VCaP (cell line): ENCODE data around the gene KCNN2.

ENCODE experiments used
- H3K27ac ChIP-seq: fragments of 450-650 bp; 2 replicates; pipeline ENCODE4 v1.5.1; 2017
- TF ChIP-seq, protein P1 (sequence below): fragments of 450-650 bp; conservative IDR thresholded peaks from 2 replicates; pipeline ENCODE4 v1.5.1; 2017; ENCODE audit warnings: mild to moderate bottlenecking, moderate library complexity

The KCNN2 gene

DNA sequence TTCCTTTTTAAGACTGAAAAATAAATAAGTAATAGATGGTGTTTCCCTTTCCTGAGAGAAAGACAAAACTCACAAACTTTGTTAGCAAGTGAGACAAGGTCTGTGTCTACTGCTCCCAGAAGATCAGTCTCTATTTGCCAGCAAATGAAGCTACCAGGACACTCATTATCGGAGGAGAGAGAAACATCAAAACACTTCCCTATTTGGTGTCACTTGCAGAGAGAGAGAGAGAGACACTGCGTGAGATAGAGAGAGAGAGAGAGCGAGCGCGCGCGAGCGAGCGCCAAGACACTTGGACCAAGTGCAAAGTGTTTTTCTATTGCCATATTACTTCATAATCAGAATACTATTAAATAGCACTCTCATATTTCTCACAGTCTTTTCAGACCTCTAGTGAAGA lies 142.7 kb downstream of the KCNN2 start:
- TF ChIP-seq, protein P1, sequence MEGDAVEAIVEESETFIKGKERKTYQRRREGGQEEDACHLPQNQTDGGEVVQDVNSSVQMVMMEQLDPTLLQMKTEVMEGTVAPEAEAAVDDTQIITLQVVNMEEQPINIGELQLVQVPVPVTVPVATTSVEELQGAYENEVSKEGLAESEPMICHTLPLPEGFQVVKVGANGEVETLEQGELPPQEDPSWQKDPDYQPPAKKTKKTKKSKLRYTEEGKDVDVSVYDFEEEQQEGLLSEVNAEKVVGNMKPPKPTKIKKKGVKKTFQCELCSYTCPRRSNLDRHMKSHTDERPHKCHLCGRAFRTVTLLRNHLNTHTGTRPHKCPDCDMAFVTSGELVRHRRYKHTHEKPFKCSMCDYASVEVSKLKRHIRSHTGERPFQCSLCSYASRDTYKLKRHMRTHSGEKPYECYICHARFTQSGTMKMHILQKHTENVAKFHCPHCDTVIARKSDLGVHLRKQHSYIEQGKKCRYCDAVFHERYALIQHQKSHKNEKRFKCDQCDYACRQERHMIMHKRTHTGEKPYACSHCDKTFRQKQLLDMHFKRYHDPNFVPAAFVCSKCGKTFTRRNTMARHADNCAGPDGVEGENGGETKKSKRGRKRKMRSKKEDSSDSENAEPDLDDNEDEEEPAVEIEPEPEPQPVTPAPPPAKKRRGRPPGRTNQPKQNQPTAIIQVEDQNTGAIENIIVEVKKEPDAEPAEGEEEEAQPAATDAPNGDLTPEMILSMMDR = no peak
- no peak overlapping the region for H3K27ac ChIP-seq

DNA sequence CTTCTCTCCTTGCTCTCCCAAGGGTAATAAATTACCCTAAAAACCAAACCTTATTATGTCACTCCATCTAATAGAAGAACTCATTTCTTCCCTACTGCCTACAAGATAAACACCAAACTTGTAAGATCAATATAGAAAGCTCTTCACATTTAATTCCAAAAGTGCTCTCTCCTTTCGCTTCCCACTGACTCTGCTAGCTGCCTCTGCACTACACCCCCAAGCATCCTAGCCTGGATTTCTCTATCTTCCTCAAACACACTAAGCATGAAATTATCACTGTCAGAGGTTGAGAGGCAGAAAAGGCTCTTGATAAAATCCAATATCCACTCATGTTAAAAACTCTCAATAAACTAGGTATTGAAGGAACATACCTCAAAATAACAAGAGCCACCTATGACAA lies 162.4 kb downstream of the KCNN2 start:
- H3K27ac ChIP-seq = no peak overlapping the region
- TF ChIP-seq, protein P1 = no peak

DNA sequence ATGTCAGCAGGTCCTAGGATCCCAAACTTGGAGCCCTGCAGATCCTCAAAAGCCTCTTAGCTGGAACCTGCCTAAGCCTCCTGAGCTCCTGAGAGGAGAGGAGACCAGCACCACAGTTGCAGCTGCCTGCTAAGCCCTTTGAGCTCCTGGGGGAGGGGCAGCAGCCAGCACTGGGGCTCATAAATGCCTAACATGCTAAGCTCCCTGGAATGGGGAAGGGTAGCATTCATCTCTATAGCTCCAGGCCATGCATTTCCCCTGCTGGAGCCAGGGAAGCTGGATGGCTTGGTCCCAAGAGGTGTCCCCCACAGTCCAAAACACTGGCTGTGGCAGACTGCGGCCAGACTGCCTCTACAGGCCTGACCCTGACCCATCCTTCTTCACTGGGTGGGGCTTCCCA lies 182.7 kb downstream of the KCNN2 start:
- H3K27ac ChIP-seq = no peak overlapping the region
- TF ChIP-seq, protein P1 = no peak
